ENCODE results near the gene MORN1. TPM values are rescaled to one million over a fixed set of nuclear protein-coding genes. Genes with fewer than 3 reads are reported as not detected.

Gene MORN1
- total and polyA plus RNA-seq, 4 donors, result 2.3 to 6.9 (median 3.6) TPM

DNA sequence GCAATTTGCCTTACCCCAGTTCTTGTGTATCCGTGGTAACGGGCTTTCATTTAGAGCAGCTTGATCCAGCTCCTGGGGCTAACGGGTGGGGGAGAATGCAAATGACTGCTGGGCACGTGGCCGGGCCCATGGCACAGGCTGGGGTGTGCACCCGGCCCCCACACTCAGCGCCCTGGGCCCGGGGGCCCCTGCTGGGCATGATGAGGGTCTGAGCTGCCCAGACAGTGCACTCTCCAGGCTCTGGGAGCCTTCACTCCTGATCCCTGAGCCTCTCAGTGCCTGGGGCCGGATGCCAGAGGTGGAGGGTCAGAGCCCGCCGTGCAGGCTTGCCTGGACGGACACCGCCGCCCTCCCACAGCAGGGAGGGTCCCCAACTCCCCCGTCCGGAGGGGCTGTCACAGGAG lies 41.1 kb upstream of the MORN1 start:
- TF ChIP-seq, protein P1, sequence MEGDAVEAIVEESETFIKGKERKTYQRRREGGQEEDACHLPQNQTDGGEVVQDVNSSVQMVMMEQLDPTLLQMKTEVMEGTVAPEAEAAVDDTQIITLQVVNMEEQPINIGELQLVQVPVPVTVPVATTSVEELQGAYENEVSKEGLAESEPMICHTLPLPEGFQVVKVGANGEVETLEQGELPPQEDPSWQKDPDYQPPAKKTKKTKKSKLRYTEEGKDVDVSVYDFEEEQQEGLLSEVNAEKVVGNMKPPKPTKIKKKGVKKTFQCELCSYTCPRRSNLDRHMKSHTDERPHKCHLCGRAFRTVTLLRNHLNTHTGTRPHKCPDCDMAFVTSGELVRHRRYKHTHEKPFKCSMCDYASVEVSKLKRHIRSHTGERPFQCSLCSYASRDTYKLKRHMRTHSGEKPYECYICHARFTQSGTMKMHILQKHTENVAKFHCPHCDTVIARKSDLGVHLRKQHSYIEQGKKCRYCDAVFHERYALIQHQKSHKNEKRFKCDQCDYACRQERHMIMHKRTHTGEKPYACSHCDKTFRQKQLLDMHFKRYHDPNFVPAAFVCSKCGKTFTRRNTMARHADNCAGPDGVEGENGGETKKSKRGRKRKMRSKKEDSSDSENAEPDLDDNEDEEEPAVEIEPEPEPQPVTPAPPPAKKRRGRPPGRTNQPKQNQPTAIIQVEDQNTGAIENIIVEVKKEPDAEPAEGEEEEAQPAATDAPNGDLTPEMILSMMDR (IDR thresholded peaks at IDR 0.05; ENCODE audit: low read depth, low read length, missing input control), result no peak
- TF ChIP-seq JUND (IDR thresholded peaks at IDR 0.05), result no peak
- no peak for TF ChIP-seq GABPA (IDR thresholded peaks at IDR 0.05 in 1 of 2, conservative IDR thresholded peaks at IDR 0.05 in 1 of 2)
- TF ChIP-seq, protein P2, sequence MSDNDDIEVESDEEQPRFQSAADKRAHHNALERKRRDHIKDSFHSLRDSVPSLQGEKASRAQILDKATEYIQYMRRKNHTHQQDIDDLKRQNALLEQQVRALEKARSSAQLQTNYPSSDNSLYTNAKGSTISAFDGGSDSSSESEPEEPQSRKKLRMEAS (IDR thresholded peaks at IDR 0.05), result no peak
- TF ChIP-seq HNF4A (conservative IDR thresholded peaks at IDR 0.05), result no peak
- TF ChIP-seq, protein P3, sequence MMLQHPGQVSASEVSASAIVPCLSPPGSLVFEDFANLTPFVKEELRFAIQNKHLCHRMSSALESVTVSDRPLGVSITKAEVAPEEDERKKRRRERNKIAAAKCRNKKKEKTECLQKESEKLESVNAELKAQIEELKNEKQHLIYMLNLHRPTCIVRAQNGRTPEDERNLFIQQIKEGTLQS (IDR thresholded peaks at IDR 0.05), result no peak
- WGBS, result 32% methylated on average over 16 of the region's 16 CpGs

DNA sequence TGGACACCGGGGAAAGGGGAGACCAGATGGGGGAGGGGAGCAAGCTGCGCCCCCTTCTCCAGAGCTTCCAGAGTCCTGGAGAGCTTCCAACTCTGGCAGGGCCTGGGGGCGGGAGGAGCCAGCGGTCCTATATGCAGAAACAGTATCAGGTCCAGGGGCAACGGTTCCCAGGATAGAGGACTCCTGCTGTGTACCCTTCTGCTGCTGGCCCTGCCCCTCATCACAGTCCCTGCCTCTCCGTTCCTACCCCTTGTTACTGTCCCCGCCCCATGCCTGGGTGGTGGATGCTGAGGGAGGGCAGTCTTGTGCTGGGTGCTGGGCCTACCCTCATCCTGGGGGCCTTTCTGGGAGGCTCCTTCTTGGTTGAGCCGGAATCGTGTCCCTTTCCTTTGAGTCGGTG lies 40.2 kb upstream of the MORN1 start:
- H3K4me1 ChIP-seq (ENCODE audit: control insufficient read depth in 4 of 4, insufficient read depth in 4 of 4, low read length in 3 of 4), result no peaks in the 10 kb centered on the region
- WGBS, result 76% methylated on average over 10 of the region's 10 CpGs
- DNase-seq (ENCODE audit: low spot score), result no peak
- no peaks in the 10 kb centered on the region for H3K27me3 ChIP-seq (ENCODE audit: control insufficient read depth in 4 of 4, insufficient read depth in 4 of 4, low read length in 3 of 4)
- no peak overlapping the region for H3K4me3 ChIP-seq (ENCODE audit: low read depth in 1 of 3, low read length in 3 of 3)
- no peak overlapping the region for H3K9ac ChIP-seq (ENCODE audit: low read depth in 1 of 2, low read length in 2 of 2)
- H3K9me3 ChIP-seq (ENCODE audit: control insufficient read depth in 4 of 4, low read length in 3 of 4), result no peaks in the 10 kb centered on the region
- no peak overlapping the region for H3K27ac ChIP-seq (ENCODE audit: low read depth in 1 of 2, low read length in 2 of 2)
- H3K36me3 ChIP-seq (ENCODE audit: control insufficient read depth in 4 of 4, insufficient read depth in 3 of 4, low read depth in 1 of 4, low read length in 3 of 4), result no peaks in the 10 kb centered on the region
- TF ChIP-seq RAD21 (IDR thresholded peaks at IDR 0.05) (no peak), JUND (IDR thresholded peaks at IDR 0.05) (no peak), SP1 (IDR thresholded peaks at IDR 0.05) (no peak), FOXA2 (IDR thresholded peaks at IDR 0.05) (no peak), EGR1 (IDR thresholded peaks at IDR 0.05; ENCODE audit: low read depth in 2 of 2) (no peak), YY1 (IDR thresholded peaks at IDR 0.05) (no peak), RXRA (IDR thresholded peaks at IDR 0.05) (no peak), HNF4A (conservative IDR thresholded peaks at IDR 0.05) (no peak), NR2F2 (IDR thresholded peaks at IDR 0.05) (no peak), GABPA (IDR thresholded peaks at IDR 0.05 in 1 of 2, conservative IDR thresholded peaks at IDR 0.05 in 1 of 2) (no peak), HNF4G (IDR thresholded peaks at IDR 0.05) (no peak), TAF1 (conservative IDR thresholded peaks at IDR 0.05) (no peak), FOXA1 (IDR thresholded peaks at IDR 0.05) (no peak)
- TF ChIP-seq, protein P2 (IDR thresholded peaks at IDR 0.05), result no peak
- TF ChIP-seq, protein P1 (IDR thresholded peaks at IDR 0.05; ENCODE audit: low read depth, low read length, missing input control), result no peak
- TF ChIP-seq, protein P4, sequence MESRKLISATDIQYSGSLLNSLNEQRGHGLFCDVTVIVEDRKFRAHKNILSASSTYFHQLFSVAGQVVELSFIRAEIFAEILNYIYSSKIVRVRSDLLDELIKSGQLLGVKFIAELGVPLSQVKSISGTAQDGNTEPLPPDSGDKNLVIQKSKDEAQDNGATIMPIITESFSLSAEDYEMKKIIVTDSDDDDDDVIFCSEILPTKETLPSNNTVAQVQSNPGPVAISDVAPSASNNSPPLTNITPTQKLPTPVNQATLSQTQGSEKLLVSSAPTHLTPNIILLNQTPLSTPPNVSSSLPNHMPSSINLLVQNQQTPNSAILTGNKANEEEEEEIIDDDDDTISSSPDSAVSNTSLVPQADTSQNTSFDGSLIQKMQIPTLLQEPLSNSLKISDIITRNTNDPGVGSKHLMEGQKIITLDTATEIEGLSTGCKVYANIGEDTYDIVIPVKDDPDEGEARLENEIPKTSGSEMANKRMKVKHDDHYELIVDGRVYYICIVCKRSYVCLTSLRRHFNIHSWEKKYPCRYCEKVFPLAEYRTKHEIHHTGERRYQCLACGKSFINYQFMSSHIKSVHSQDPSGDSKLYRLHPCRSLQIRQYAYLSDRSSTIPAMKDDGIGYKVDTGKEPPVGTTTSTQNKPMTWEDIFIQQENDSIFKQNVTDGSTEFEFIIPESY (IDR thresholded peaks at IDR 0.05), result no peak
- TF ChIP-seq, protein P3 (IDR thresholded peaks at IDR 0.05), result no peak
- TF ChIP-seq, protein P5, sequence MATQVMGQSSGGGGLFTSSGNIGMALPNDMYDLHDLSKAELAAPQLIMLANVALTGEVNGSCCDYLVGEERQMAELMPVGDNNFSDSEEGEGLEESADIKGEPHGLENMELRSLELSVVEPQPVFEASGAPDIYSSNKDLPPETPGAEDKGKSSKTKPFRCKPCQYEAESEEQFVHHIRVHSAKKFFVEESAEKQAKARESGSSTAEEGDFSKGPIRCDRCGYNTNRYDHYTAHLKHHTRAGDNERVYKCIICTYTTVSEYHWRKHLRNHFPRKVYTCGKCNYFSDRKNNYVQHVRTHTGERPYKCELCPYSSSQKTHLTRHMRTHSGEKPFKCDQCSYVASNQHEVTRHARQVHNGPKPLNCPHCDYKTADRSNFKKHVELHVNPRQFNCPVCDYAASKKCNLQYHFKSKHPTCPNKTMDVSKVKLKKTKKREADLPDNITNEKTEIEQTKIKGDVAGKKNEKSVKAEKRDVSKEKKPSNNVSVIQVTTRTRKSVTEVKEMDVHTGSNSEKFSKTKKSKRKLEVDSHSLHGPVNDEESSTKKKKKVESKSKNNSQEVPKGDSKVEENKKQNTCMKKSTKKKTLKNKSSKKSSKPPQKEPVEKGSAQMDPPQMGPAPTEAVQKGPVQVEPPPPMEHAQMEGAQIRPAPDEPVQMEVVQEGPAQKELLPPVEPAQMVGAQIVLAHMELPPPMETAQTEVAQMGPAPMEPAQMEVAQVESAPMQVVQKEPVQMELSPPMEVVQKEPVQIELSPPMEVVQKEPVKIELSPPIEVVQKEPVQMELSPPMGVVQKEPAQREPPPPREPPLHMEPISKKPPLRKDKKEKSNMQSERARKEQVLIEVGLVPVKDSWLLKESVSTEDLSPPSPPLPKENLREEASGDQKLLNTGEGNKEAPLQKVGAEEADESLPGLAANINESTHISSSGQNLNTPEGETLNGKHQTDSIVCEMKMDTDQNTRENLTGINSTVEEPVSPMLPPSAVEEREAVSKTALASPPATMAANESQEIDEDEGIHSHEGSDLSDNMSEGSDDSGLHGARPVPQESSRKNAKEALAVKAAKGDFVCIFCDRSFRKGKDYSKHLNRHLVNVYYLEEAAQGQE (IDR thresholded peaks at IDR 0.05), result no peak

More for the DNA sequence above, 41.1 kb upstream of the MORN1 start:
- no peak for DNase-seq (ENCODE audit: low spot score)
- Histone ChIP-seq H3K9me3 (ENCODE audit: control insufficient read depth in 4 of 4, low read length in 3 of 4) (no peaks in the 10 kb centered on the region), H3K9ac (ENCODE audit: low read depth in 1 of 2, low read length in 2 of 2) (no peak overlapping the region), H3K27me3 (ENCODE audit: control insufficient read depth in 4 of 4, insufficient read depth in 4 of 4, low read length in 3 of 4) (no peaks in the 10 kb centered on the region), H3K36me3 (ENCODE audit: control insufficient read depth in 4 of 4, insufficient read depth in 3 of 4, low read depth in 1 of 4, low read length in 3 of 4) (no peaks in the 10 kb centered on the region), H3K4me1 (ENCODE audit: control insufficient read depth in 4 of 4, insufficient read depth in 4 of 4, low read length in 3 of 4) (no peaks in the 10 kb centered on the region), H3K27ac (ENCODE audit: low read depth in 1 of 2, low read length in 2 of 2) (no peak overlapping the region), H3K4me3 (ENCODE audit: low read depth in 1 of 3, low read length in 3 of 3) (no peak overlapping the region)

Data from liver (tissue), 9 donors.